Kidney (tissue), 14 donors: ENCODE data around the gene SNTG2. TPM values are rescaled to one million over a fixed set of nuclear protein-coding genes. Genes with fewer than 3 reads are reported as not detected.

Experiments
- DNase-seq, 5 donors: peaks; one replicate each; pipeline ENCODE4 v3.0.0-alpha.2; 2013 to 2020
- FAIRE-seq: peaks from 2 replicates; lab custom pipeline; 2012; peaks lifted over from hg19 to GRCh38; lab: Jason Lieb, UNC
- H3K27ac ChIP-seq, 2 donors: one replicate each; pipeline ENCODE4 v1.7.0; 2013; ENCODE audit warnings: low read depth in 2 of 2, low read length in 2 of 2, inconsistent platforms in 1 of 2
- H3K27me3 ChIP-seq: one replicate; pipeline ENCODE4 v1.7.1; 2013; ENCODE audit warnings: low read length, inconsistent platforms; ENCODE audit not compliant: control insufficient read depth, insufficient read depth
- H3K36me3 ChIP-seq, 3 donors: one replicate each; pipeline versions ENCODE4 v1.7.0 to v1.7.1; 2013; ENCODE audit warnings: low read length in 3 of 3, control low read depth in 1 of 3, inconsistent platforms in 1 of 3; ENCODE audit not compliant: insufficient read depth in 3 of 3, control insufficient read depth in 2 of 3
- H3K4me1 ChIP-seq, 3 donors: one replicate each; pipeline versions ENCODE4 v1.7.0 to v1.7.1; 2013; ENCODE audit warnings: low read length in 3 of 3, inconsistent platforms in 1 of 3, low read depth in 1 of 3; ENCODE audit not compliant: control insufficient read depth in 2 of 3, insufficient read depth in 2 of 3
- H3K4me3 ChIP-seq, 3 donors: one replicate each; pipeline versions ENCODE4 v1.7.0 to v1.8.1; 2013; ENCODE audit warnings: low read length in 3 of 3, control low read depth in 1 of 3, inconsistent platforms in 1 of 3
- H3K9ac ChIP-seq, 3 donors: one replicate each; pipeline versions ENCODE4 v1.7.0 to v1.7.1; 2013; ENCODE audit warnings: low read length in 3 of 3, control low read depth in 1 of 3, inconsistent platforms in 1 of 3
- H3K9me3 ChIP-seq, 3 donors: one replicate each; pipeline versions ENCODE4 v1.7.0 to v1.7.1; 2013; ENCODE audit warnings: low read length in 3 of 3, control low read depth in 1 of 3, inconsistent platforms in 1 of 3; ENCODE audit not compliant: control insufficient read depth in 2 of 3, insufficient read depth in 1 of 3
- intact Hi-C: fragments of 100-400 bp; cut with DNase I; formaldehyde crosslinking; loops from one replicate; pipeline ENCODE4 v1.11.1; 2022
- polyA plus RNA-seq: library from polyadenylated mRNA; stranded (reverse); fragments of 350-450 nt; fragmentation: Illumina TruSeq; extraction: RNeasy Lipid Tissue Mini Kit (QIAGEN cat#74804); gene quantifications from one replicate; pipeline ENCODE4 v1.2.3, GENCODE V29; 2014; ENCODE audit warnings: low read depth, low replicate concordance; ENCODE audit not compliant: insufficient read depth
- total RNA-seq: library from RNA; stranded (reverse); fragmentation: NEBNext Ultra II Directional; extraction: Animal tissue kit (Norgen Biotek cat#: 25700); gene quantifications from one replicate; pipeline ENCODE4 v1.2.1, GENCODE V29; 2021
- TF ChIP-seq, protein P1 (sequence below): IDR thresholded peaks from 3 replicates; pipeline ENCODE4 v1.5.1; 2012; ENCODE audit warnings: mild to moderate bottlenecking, moderate library complexity, borderline replicate concordance; ENCODE audit not compliant: insufficient read depth; ENCODE audit errors: extremely low read depth
- donor health status: control.
- donor health status: control.
- donor health status: control.
- donor health status: control.
- donor health status: control.
- donor health status: DM: yes; HTN: yes; CAD: no.
- donor health status: Normal renal cell carcinoma (clear cell type).

Gene SNTG2
- total and polyA plus RNA-seq, 2 donors from 2014 or later: 2.2 TPM; not detected in 1

DNA sequence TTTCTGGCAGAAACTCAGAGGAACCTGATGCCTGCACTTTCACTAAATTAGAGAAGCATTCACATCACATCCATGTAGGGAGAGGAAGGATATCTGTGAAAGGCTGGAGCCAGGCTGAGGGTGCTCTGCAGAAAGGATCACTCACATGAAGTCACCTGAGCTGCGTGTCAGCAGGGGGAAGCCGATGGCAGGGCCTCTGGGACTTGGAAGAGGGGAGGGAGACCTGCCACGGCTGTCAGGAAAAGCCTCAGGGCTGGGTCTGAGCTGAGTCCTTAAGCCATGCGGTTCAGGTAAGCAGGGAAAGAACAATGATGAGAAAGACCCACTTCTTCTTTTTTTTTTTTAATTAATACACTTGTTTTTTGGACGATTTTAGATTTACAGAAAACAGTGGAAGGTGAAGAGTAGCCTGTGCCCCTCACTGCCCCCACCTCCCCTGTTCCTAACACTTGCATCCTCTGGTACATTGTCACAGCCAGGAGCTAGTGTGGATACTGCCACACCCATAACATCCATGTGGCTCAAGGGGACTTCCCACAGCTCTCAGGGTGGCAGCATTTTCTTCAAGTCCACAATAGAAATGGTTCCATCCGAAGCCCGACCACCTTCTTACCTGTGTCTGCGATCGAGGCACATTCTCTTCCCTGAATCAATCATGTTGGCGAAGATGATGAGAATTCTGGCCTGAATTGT lies 306.1 kb downstream of the SNTG2 start:
- FAIRE-seq (no peak), DNase-seq (no peak)
- no peaks in the 10 kb centered on the region for H3K36me3 ChIP-seq
- H3K9ac ChIP-seq: no peak overlapping the region
- no peak overlapping the region for H3K27ac ChIP-seq
- intact Hi-C loops: no loop called here
- H3K9me3 ChIP-seq: no peaks in the 10 kb centered on the region
- no peaks in the 10 kb centered on the region for H3K4me1 ChIP-seq
- TF ChIP-seq, protein P1, sequence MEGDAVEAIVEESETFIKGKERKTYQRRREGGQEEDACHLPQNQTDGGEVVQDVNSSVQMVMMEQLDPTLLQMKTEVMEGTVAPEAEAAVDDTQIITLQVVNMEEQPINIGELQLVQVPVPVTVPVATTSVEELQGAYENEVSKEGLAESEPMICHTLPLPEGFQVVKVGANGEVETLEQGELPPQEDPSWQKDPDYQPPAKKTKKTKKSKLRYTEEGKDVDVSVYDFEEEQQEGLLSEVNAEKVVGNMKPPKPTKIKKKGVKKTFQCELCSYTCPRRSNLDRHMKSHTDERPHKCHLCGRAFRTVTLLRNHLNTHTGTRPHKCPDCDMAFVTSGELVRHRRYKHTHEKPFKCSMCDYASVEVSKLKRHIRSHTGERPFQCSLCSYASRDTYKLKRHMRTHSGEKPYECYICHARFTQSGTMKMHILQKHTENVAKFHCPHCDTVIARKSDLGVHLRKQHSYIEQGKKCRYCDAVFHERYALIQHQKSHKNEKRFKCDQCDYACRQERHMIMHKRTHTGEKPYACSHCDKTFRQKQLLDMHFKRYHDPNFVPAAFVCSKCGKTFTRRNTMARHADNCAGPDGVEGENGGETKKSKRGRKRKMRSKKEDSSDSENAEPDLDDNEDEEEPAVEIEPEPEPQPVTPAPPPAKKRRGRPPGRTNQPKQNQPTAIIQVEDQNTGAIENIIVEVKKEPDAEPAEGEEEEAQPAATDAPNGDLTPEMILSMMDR: no peak
- no peak overlapping the region for H3K4me3 ChIP-seq
- H3K27me3 ChIP-seq: no peaks in the 10 kb centered on the region

DNA sequence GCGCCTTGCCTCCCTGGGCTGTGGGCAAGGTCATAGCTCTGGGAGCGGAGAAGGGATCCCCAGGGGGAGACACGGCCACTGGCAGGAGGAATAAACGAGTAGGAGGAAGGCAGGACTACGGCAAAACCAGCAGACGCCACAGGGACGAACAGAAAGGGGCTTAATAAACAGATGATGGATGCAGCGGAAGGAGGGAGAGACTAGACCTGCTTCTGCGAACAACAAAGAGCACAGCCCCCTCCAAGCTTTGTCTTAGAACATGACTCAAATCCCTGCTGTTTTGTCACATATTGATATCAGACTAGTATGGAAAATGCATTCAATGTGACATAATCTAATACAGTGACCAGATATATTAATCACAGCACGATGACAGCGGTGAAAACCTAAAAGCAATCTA lies 306.7 kb downstream of the SNTG2 start:
- no peak overlapping the region for H3K27ac ChIP-seq
- intact Hi-C loops: no loop called here
- no peak for FAIRE-seq

DNA sequence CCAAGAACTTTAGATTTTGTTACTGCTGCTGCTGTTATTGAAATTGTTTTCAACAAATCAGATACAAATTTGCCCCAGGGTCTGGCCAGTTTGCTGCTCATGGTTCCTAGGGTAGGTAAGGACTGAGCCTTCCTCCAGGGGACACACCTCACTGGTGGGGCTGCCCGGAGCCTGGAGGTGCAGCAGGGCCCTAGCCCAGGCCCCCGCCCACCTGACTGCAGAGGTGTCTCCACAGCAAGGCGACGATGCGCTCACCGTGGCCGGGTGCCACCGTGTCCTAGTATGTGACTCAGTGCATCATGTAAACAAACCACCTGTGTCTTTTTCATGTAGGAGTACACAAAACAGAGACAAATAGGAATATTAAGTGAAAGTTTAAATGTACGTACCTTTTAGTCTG lies 309.1 kb downstream of the SNTG2 start:
- TF ChIP-seq, protein P1: no peak
- no peak for FAIRE-seq
- Histone ChIP-seq H3K4me1 (no peaks in the 10 kb centered on the region), H3K4me3 (no peak overlapping the region), H3K27me3 (no peaks in the 10 kb centered on the region), H3K27ac (no peak overlapping the region), H3K36me3 (no peaks in the 10 kb centered on the region), H3K9ac (no peak overlapping the region), H3K9me3 (no peaks in the 10 kb centered on the region)
- DNase-seq: no peak
- intact Hi-C loops: no loop called here

More for the DNA sequence above, 306.7 kb downstream of the SNTG2 start:
- TF ChIP-seq, protein P1: no peak
- Histone ChIP-seq H3K4me3 (no peak overlapping the region), H3K9me3 (no peaks in the 10 kb centered on the region), H3K4me1 (no peaks in the 10 kb centered on the region), H3K9ac (no peak overlapping the region), H3K36me3 (no peaks in the 10 kb centered on the region), H3K27me3 (no peaks in the 10 kb centered on the region)
- DNase-seq: no peak

DNA sequence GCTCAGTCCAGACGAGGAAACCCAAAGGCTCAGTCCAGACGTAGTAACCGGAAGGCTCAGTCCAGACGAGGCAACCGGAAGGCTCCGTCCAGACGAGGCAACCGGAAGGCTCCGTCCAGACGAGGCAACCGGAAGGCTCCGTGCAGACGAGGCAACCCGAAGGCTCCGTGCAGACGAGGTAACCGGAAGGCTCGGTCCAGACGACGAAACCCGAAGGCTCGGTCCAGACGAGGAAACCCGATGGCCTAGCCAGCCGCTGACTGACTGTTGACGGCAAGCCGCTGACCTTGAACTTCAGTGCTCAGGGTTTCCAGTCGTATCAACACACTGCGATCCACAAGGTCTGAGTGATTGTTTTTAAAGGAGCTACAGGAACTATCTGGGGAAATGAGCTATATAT lies 312.0 kb downstream of the SNTG2 start:
- Histone ChIP-seq H3K4me1 (no peaks in the 10 kb centered on the region), H3K36me3 (no peaks in the 10 kb centered on the region), H3K9ac (no peak overlapping the region), H3K27me3 (no peaks in the 10 kb centered on the region), H3K27ac (no peak overlapping the region), H3K9me3 (no peaks in the 10 kb centered on the region), H3K4me3 (no peak overlapping the region)
- intact Hi-C loops: no loop called here
- FAIRE-seq (no peak), DNase-seq (no peak)
- TF ChIP-seq, protein P1: no peak
